T-cell (primary cell): ENCODE results near the gene DSEL. TPM values are rescaled to one million over a fixed set of nuclear protein-coding genes. Genes with fewer than 3 reads are reported as not detected.

Experiments
- ATAC-seq, 4 experiments: fragments of 200-7000 bp in 3 of 4; fragments of 150-1000 bp in 1 of 4; cut with Tn5 transposase; replicated peaks in 1 of 4; 1 replicate in 3 of 4; 2 replicates in 1 of 4; pipeline ENCODE4 v1.10.0; 2021; ENCODE audit warnings: moderate library complexity in 3 of 4, mild to moderate bottlenecking in 2 of 4, moderate number of reproducible peaks in 1 of 4
- CTCF ChIA-PET, 2 donors: fragments of 300-600 bp; sonication (Branson Sonifier 250); formaldehyde crosslinking; loops; one replicate each; lab custom pipeline; 2022; ENCODE audit warnings: antibody characterized with exemption in 2 of 2; lab: Charles Lee
- POLR2A ChIA-PET, 2 donors: fragments of 300-600 bp; sonication (Branson Sonifier 250); formaldehyde crosslinking; loops; one replicate each; lab custom pipeline; 2022; ENCODE audit warnings: antibody characterized with exemption in 2 of 2; lab: Charles Lee
- DNase-seq, 35 experiments: peaks; one replicate each; pipeline versions ENCODE4 v3.0.0 to v3.0.0-alpha.2; 2013 to 2023
- H3K27ac ChIP-seq: one replicate; pipeline ENCODE4 v1.5.1; 2013; ENCODE audit warnings: low read length
- H3K27me3 ChIP-seq, 2 experiments: replicated peaks in 1 of 2; 1 replicate in 1 of 2; 2 replicates in 1 of 2; pipeline versions ENCODE4 v1.6.1 to v1.7.0; 2013; ENCODE audit warnings: low read length in 1 of 2, mixed read lengths in 1 of 2; ENCODE audit not compliant: control insufficient read depth in 2 of 2, insufficient read depth in 2 of 2; ENCODE audit errors: extremely low read depth in 1 of 2
- H3K36me3 ChIP-seq, 2 donors: 1 replicate in 1 of 2; 2 replicates in 1 of 2; pipeline versions ENCODE4 v1.6.1 to v1.7.0; 2013; ENCODE audit warnings: low read length in 1 of 2; ENCODE audit not compliant: control insufficient read depth in 2 of 2, insufficient read depth in 1 of 2; ENCODE audit errors: extremely low read depth in 1 of 2
- H3K4me1 ChIP-seq, 2 experiments: 1 replicate in 1 of 2; 2 replicates in 1 of 2; pipeline versions ENCODE4 v1.6.1 to v1.7.0; 2013; ENCODE audit warnings: low read length in 2 of 2, mixed read lengths in 1 of 2; ENCODE audit not compliant: insufficient read depth in 2 of 2, control insufficient read depth in 1 of 2; ENCODE audit errors: extremely low read depth in 1 of 2
- H3K4me3 ChIP-seq, 2 donors: 1 replicate in 1 of 2; 2 replicates in 1 of 2; pipeline versions ENCODE4 v1.5.1 to v1.7.0; 2013; ENCODE audit warnings: mild to moderate bottlenecking in 2 of 2, low read length in 1 of 2, moderate library complexity in 1 of 2; ENCODE audit not compliant: control insufficient read depth in 1 of 2; ENCODE audit errors: extremely low read depth in 1 of 2
- H3K9me3 ChIP-seq: 2 replicates; pipeline ENCODE4 v1.7.0; 2013
- H3K27ac Mint-ChIP-seq, 2 donors: one replicate each; pipeline ENCODE4 v1.8.0; 2020 to 2021; ENCODE audit warnings: mild to moderate bottlenecking in 2 of 2, mixed read lengths in 2 of 2
- H3K27me3 Mint-ChIP-seq, 2 donors: one replicate each; pipeline ENCODE4 v1.8.0; 2021 to 2022; ENCODE audit warnings: mixed read lengths in 2 of 2
- H3K36me3 Mint-ChIP-seq: one replicate; pipeline ENCODE4 v1.8.0; 2021; ENCODE audit warnings: mixed read lengths
- H3K4me1 Mint-ChIP-seq, 3 donors: one replicate each; pipeline ENCODE4 v1.8.0; 2020 to 2022; ENCODE audit warnings: mixed read lengths in 3 of 3, mild to moderate bottlenecking in 1 of 3
- H3K4me3 Mint-ChIP-seq, 3 donors: one replicate each; pipeline ENCODE4 v1.8.0; 2020 to 2022; ENCODE audit warnings: mild to moderate bottlenecking in 3 of 3, mixed read lengths in 3 of 3, moderate library complexity in 3 of 3
- H3K9me3 Mint-ChIP-seq, 3 donors: one replicate each; pipeline ENCODE4 v1.8.0; 2020 to 2022; ENCODE audit warnings: mixed read lengths in 3 of 3
- WGBS: methylation state at CpG from one replicate; pipeline ENCODE4 v1.1.5; 2013; ENCODE audit warnings: missing lambda C conversion rate; ENCODE audit not compliant: insufficient coverage; 5-methylcytosine and 5-hydroxymethylcytosine counted together
- total RNA-seq, 35 experiments: library from RNA in 6 of 35; stranded (reverse) in 6 of 35; fragments of 120-200 nt in 1 of 35; gene quantifications; one replicate each; pipeline versions ENCODE4 v1.2.1 to v1.2.4 and lab custom pipeline; 2013 to 2026

DSEL gene
- total RNA-seq, 5 donors from 2014 or later (not counting 1 experiment from before 2014, with no cell fraction given), result 0.72 to 2.4 (median 1.5) TPM

- no peak overlapping the region for H3K27ac ChIP-seq
- Mint-ChIP-seq H3K9me3 (no peaks in the 10 kb centered on the region), H3K27me3 (peaks cover 0 to 7% of the 10 kb centered on the region in 2 donors), H3K4me1 (peaks cover 0 to 2% (median 0%) of the 10 kb centered on the region in 3 donors), H3K4me3 (no peak overlapping the region), H3K27ac (no peak overlapping the region), H3K36me3 (no peaks in the 10 kb centered on the region)
- ATAC-seq, result no peak
- H3K27me3 ChIP-seq, result no peaks in the 10 kb centered on the region
- CTCF ChIA-PET, result no interaction called here
- H3K4me1 ChIP-seq, result no peaks in the 10 kb centered on the region
- POLR2A ChIA-PET, result no interaction called here
- DNase-seq, result no peak
- WGBS, result no CpG with 5 or more reads among the region's 3 CpGs
- no peak overlapping the region for H3K4me3 ChIP-seq
- H3K36me3 ChIP-seq, result no peaks in the 10 kb centered on the region
- H3K9me3 ChIP-seq, result no peaks in the 10 kb centered on the region
Measured at GRCh38 chr18:67485655-67486054, 30.9 kb downstream of the DSEL start.

DNA sequence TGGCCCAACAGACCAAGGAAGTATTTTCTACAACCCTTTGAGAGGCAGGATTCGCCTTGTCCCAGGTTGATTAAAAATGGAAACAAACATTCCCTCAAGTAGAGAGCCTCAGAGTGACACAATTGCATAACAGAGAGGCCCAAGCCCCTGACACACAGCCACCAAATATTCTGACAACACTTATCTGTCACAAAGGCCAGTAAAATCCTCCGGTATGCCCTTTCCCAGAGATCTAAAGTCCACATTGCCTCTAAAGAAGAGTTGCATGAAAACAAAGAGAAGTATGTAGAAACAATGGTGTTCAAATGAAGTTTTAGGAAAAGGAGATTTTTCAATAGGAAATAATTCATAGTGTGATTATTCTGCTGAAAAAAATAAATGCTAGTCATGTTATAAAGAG lies 32.1 kb downstream of the DSEL start:
- no peaks in the 10 kb centered on the region for H3K4me1 ChIP-seq
- WGBS, result no CpG with 5 or more reads among the region's 2 CpGs
- no peaks in the 10 kb centered on the region for H3K27me3 ChIP-seq
- ChIA-PET CTCF (no interaction called here), POLR2A (no interaction called here)
- no peak overlapping the region for H3K4me3 ChIP-seq
- Mint-ChIP-seq H3K27ac (no peak overlapping the region), H3K9me3 (no peaks in the 10 kb centered on the region), H3K27me3 (peaks cover 0 to 7% of the 10 kb centered on the region in 2 donors), H3K4me1 (peaks cover 0 to 2% (median 0%) of the 10 kb centered on the region in 3 donors), H3K4me3 (no peak overlapping the region), H3K36me3 (no peaks in the 10 kb centered on the region)
- no peaks in the 10 kb centered on the region for H3K9me3 ChIP-seq
- DNase-seq (no peak), ATAC-seq (no peak)
- no peaks in the 10 kb centered on the region for H3K36me3 ChIP-seq
- H3K27ac ChIP-seq, result no peak overlapping the region

DNA sequence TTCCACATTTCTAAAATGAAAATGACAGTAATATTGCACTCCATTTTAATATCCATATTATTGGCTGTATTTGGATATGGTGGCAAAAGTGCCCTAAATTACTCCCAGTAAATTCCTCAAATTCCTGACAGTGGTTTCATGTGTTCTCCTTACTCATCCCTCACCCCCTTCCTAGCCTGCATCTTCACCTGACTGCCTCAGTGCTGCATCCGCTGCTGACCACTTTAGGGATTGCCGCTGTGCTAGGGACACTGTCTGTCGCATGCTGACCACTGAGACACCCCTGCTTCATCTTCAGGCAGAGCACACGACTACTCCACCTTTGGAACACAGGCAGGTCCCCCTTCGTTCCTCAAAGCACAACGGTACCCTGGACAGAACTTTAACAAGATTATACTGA lies 32.6 kb downstream of the DSEL start:
- Mint-ChIP-seq H3K27ac (no peak overlapping the region), H3K4me3 (no peak overlapping the region), H3K36me3 (no peaks in the 10 kb centered on the region), H3K4me1 (peaks cover 0 to 2% (median 0%) of the 10 kb centered on the region in 3 donors), H3K27me3 (peaks cover 0 to 7% of the 10 kb centered on the region in 2 donors), H3K9me3 (no peaks in the 10 kb centered on the region)
- ATAC-seq (no peak), DNase-seq (no peak)
- no peak overlapping the region for H3K4me3 ChIP-seq
- no peak overlapping the region for H3K27ac ChIP-seq
- H3K4me1 ChIP-seq, result no peaks in the 10 kb centered on the region
- H3K36me3 ChIP-seq, result no peaks in the 10 kb centered on the region
- no peaks in the 10 kb centered on the region for H3K9me3 ChIP-seq
- H3K27me3 ChIP-seq, result no peaks in the 10 kb centered on the region
- ChIA-PET POLR2A (no interaction called here), CTCF (no interaction called here)
- WGBS, result 100% methylated on average over 2 of the region's 6 CpGs

- Histone ChIP-seq H3K4me3 (no peak overlapping the region), H3K27ac (no peak overlapping the region), H3K27me3 (no peaks in the 10 kb centered on the region), H3K4me1 (no peaks in the 10 kb centered on the region), H3K9me3 (no peaks in the 10 kb centered on the region), H3K36me3 (no peaks in the 10 kb centered on the region)
- Mint-ChIP-seq H3K4me1 (peaks cover 0 to 2% (median 0%) of the 10 kb centered on the region in 3 donors), H3K27me3 (peaks cover 0 to 7% of the 10 kb centered on the region in 2 donors), H3K9me3 (no peaks in the 10 kb centered on the region), H3K27ac (no peak overlapping the region), H3K36me3 (no peaks in the 10 kb centered on the region), H3K4me3 (no peak overlapping the region)
- CTCF ChIA-PET, result no interaction called here
- POLR2A ChIA-PET, result interaction anchor here in 1 of 2 donors (0.6 kb wide), 3 partner anchors 54 to 88 kb away, joined by 3 to 5 read pairs (median 3); no protein-coding TSS in a partner anchor
- ATAC-seq, result no peak
- DNase-seq, result no peak
- 67% methylated on average over 1 of the region's 2 CpGs for WGBS
Measured at GRCh38 chr18:67483237-67483636, 33.3 kb downstream of the DSEL start.

DNA sequence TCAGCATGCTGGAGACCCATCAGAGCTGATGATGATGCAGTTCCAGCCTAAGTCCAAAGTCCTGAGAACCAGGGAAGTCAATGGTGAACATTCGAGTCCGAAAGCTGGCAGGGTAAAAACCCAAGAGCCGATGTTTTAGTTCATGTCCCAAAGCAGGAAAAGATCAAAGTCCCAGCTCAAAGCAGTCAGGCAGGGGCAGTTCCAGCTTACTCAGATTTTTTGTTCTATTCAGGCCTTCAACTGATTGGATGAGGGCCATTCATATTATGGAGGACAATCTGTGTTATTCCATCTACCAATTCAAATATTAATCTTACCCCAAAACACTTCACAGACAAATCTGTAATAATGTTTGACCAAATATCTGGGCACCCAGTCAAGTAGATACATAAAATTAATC lies 38.3 kb downstream of the DSEL start:
- Mint-ChIP-seq H3K9me3 (no peaks in the 10 kb centered on the region), H3K36me3 (no peaks in the 10 kb centered on the region), H3K4me3 (no peak overlapping the region), H3K4me1 (no peaks in the 10 kb centered on the region), H3K27me3 (peaks cover 0 to 4% of the 10 kb centered on the region in 2 donors), H3K27ac (no peak overlapping the region)
- Histone ChIP-seq H3K27me3 (no peaks in the 10 kb centered on the region), H3K36me3 (no peaks in the 10 kb centered on the region), H3K27ac (no peak overlapping the region), H3K4me3 (no peak overlapping the region), H3K9me3 (no peaks in the 10 kb centered on the region), H3K4me1 (no peaks in the 10 kb centered on the region)
- WGBS, result 86% methylated on average over 3 of the region's 3 CpGs
- no peak for ATAC-seq
- POLR2A ChIA-PET, result no interaction called here
- CTCF ChIA-PET, result no interaction called here
- no peak for DNase-seq

DNA sequence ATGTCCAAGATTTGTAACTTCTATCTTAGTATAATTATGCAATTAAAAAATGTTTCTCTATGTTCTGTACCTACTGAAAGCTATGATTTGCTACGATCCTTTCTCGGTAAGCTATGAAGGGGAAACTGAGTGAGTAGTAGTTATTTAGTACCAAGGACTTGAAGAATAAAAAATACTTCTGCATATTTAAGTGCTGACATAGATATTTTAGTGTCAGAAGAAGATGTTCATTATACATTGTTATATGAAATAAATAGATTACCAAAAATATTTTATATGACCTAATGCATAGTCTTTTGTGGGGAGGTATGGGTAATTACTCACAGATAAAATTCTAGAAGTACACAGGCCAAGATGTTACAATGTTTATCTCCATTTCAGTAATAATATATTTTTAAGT lies 39.0 kb downstream of the DSEL start:
- Mint-ChIP-seq H3K27ac (no peak overlapping the region), H3K27me3 (peaks cover 0 to 4% of the 10 kb centered on the region in 2 donors), H3K36me3 (no peaks in the 10 kb centered on the region), H3K9me3 (no peaks in the 10 kb centered on the region), H3K4me1 (no peaks in the 10 kb centered on the region), H3K4me3 (no peak overlapping the region)
- no peaks in the 10 kb centered on the region for H3K36me3 ChIP-seq
- no peaks in the 10 kb centered on the region for H3K9me3 ChIP-seq
- H3K27me3 ChIP-seq, result no peaks in the 10 kb centered on the region
- no peak overlapping the region for H3K4me3 ChIP-seq
- DNase-seq, result no peak
- CTCF ChIA-PET, result no interaction called here
- WGBS, result no CpG with 5 or more reads among the region's 2 CpGs
- ATAC-seq, result no peak
- POLR2A ChIA-PET, result no interaction called here
- no peaks in the 10 kb centered on the region for H3K4me1 ChIP-seq
- no peak overlapping the region for H3K27ac ChIP-seq

DNA sequence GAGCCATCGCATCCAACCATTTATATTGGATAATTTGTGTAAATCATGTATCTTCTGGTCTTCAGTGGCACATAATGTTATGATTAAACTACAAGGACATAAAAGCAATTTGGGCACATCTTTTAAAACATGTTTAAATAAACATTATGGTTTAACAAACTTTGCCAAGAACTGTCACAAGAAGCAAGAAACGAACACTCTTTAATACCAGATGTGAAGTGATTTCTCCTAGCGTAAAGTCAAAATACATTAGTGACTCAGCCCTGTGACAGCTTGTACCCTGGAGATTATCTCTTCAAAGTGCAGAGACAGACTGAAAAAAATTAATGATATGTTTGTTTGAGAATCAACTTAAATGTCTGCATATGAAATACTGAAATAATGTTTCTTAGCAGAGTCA lies 39.9 kb downstream of the DSEL start:
- no peak overlapping the region for H3K27ac Mint-ChIP-seq
- POLR2A ChIA-PET, result no interaction called here
- no peak overlapping the region for H3K4me3 Mint-ChIP-seq
- H3K27me3 ChIP-seq, result no peaks in the 10 kb centered on the region
- DNase-seq (no peak), ATAC-seq (no peak)
- H3K27me3 Mint-ChIP-seq, result peaks cover 0 to 4% of the 10 kb centered on the region in 2 donors
- no CpG with 5 or more reads among the region's 3 CpGs for WGBS
- CTCF ChIA-PET, result no interaction called here
- H3K4me1 Mint-ChIP-seq, result no peaks in the 10 kb centered on the region
- H3K36me3 ChIP-seq, result no peaks in the 10 kb centered on the region
- H3K4me3 ChIP-seq, result no peak overlapping the region
- no peaks in the 10 kb centered on the region for H3K36me3 Mint-ChIP-seq
- H3K27ac ChIP-seq, result no peak overlapping the region
- H3K9me3 ChIP-seq, result no peaks in the 10 kb centered on the region
- no peaks in the 10 kb centered on the region for H3K4me1 ChIP-seq
- no peaks in the 10 kb centered on the region for H3K9me3 Mint-ChIP-seq
